Activated CD4-positive, alpha-beta T cell treated with anti-CD3 and anti-CD28 coated beads, Interleukin-2, amount 50 U/mL, for 16 hours (primary cell): ENCODE results near the gene GALNT18.

Experiments
- DNase-seq: peaks from one replicate; pipeline ENCODE4 v3.0.0-alpha.2; 2020

GALNT18 gene

DNA sequence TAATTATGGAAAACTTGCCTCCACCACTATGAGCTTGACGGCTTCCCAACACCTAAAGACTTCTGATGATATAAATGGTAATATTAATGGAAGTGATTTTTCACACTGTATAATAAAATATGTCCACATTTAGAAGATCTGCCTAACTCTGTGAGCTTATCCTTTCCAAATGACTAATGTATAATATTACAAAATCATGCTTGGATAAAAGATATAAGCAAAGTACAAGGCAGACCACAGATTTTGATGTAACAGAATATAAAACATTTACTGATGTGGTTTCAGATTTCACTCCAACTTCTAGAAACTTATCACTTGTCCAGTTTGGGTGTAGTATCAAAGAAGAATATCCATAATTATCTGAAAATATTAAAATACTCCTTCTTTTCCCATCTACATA is 36.9 kb downstream of the GALNT18 start:
- DNase-seq: no peak

DNA sequence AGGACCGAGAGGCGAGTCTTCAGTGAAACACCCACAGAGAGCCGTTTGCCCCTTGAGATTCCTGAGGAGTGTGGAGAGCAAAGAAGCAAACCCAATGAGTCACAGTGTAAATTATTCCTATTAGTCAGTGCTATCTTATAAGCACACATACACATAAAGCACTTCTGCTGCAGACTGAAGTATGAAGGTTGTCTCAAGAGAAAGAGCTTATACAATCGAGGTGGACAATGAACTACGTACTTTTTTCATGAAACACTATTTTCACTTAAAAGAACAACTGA is 37.3 kb downstream of the GALNT18 start:
- no peak for DNase-seq

DNA sequence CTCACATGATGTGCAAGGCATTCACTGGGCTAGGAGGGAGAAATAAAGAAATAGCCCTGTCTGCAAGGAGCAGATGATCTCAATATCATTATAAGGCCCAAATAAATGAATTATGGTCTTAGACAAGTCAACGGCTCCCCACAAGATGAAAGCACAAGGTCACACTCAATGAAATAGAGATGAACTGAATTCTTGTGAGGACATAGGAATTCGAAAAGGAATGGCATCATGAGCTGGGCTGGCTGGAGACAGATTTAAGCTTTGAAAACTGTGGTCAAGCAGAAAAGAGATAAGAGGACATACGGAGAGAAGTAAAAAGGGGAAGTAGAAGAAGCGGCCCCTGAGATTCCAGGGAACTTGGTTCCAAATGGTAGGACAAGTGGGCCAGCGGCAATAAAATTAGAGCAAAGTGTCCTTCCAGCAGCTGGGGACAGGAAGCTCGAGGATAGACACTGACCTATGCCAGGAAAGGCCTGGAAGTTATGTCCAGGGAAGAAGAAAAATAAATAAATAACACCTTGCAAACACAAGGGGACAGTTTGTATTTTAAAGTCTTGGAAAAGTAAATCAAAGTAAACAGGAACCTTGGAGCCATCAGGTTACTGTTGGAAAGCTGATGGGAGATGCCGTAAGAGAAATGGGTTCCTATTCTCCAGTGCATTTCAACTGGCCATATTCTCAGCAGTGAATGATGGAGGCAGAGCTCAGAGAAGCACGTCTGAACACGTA is 37.8 kb downstream of the GALNT18 start:
- no peak for DNase-seq

DNA sequence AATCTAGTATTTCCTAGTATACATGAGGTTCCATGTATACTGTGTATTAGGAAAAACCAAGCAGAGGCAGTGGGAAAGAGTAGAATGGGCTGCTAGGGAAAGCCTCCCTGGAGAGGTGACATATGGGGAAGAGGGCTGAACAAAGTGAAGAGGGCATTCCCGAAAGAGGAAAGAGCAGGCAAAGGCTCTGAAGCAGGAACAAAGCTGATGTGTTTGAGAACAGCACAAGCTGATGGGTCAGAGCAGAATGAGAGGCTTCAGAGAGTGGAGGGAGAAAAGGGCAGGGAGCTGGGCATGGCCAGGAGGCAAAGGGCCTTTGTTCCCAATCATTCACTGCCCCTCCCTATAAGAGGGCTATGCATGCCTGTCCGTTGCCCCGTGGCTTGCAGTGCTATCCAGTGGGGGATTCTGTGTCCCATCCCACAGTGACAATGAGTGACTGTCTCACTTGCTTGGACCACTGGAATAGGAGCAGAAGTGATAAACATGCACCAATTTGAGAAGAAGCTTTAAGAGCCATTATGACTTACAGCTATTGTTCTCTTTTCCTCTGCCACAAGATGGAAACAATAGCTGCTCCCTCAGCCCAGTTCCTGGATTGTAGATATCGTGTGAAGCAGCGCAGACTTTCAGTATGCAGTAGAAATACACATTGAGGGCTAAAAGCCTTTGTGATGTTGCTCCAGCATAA is 39.6 kb downstream of the GALNT18 start:
- no peak for DNase-seq

DNA sequence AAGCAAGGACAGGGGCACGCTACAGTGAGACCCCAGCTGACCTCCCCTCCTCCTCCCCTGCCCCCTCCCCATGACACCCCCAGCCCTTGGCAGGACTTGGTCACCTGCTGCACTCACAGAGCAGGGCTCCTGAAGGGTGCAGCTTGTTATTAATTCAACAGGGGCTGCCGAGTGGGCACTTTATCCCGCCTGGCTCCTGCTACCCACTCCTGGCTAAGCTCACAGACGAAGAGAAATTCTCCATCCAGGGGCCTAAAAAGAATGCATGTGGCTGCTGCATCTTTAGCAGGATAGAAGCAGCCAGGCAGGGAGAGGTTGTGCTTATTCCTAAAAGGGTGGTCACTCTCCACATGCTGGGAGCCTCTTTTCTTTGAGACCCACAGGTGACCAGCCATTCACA is 40.3 kb downstream of the GALNT18 start:
- DNase-seq: no peak

DNA sequence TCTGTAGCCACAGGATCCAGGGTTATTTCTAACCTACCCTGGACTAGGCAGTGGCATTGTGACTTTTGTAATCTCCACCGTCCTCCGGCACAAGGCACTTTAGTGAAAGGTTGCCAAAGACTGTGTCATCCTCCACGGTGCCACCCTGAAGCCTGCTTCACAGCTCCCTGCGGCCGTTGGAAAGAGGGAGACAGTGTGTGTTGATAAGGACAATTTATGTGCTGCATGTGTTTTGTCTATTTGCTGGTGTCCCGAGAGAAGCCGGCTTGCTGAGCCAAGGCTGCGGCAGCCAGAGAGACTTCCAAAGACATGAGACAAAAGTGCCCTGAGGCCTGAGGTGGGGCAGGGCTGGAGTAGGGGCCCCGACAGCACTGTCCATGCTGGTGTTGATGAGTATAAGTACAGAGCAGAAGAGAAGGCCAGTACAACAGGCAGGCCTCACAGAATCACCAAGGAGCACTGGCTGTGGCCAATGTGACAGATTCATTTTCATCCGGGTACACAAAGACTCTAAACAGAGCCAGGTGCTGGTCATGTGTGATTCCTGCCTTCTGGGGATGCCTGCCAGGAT is 40.9 kb downstream of the GALNT18 start:
- no peak for DNase-seq

DNA sequence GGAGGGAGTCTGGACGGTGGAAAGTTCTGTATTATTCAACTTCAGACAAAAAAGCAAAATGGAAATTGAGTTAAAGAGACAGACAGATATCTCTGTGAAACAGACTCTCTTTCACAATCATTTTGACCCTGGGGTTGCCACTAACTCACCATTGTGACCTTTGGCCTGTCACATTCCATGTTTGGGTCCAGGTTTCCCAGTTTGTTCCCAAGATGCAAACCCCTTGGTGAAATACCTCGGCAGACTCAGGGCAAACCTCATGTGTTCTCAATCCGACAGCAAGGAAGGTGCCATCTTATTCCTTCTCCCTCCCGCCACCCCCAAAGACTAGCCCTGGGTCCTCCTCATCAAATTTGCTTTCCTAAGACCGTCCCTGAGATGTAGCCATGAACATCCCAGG is 41.8 kb downstream of the GALNT18 start:
- DNase-seq: no peak

DNA sequence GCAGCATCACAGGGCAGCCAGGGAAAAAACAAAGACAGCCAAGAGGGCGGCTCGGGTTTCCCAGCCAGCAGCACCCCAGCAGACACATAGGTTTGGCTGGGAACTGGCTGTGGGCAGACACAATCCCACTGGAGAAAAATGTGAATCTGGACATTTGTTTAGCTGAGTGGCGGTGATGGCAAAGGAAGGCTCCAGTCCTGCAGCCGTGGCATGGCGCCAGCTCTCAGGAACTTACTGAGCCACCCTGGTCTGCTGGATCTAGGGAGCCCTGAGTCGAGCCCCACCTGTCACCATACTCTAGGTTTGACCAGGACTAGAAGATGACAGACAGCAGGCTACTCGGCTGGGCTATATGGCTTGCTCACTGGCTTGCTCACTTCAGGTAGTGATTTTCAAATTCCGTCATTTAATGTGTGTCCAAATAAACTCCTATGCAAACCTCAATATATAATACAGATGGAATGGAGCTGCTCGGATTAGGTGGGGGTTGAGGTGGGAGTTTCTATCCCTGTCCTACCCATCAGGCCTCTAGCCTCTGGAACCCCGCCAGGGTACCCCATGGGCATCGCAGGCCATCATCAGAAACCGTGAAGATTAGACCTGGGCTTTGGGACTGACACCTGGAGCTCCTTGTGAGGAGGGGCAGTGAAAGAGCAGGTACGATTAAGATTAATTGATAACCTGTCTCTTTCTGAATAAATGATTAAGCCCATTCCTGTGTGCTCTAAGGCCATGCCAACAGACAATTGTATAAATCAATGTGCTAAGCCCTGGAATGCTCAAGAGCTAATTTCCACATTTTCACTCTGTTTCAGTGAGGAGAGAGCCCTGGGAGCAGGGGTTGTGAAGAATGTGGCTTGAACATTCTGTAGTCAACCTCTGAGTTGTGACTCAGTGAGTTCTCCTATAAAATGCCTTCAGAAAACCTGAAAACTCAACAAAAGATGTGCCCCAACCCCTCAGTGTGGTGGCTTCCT is 42.5 kb downstream of the GALNT18 start:
- no peak for DNase-seq

DNA sequence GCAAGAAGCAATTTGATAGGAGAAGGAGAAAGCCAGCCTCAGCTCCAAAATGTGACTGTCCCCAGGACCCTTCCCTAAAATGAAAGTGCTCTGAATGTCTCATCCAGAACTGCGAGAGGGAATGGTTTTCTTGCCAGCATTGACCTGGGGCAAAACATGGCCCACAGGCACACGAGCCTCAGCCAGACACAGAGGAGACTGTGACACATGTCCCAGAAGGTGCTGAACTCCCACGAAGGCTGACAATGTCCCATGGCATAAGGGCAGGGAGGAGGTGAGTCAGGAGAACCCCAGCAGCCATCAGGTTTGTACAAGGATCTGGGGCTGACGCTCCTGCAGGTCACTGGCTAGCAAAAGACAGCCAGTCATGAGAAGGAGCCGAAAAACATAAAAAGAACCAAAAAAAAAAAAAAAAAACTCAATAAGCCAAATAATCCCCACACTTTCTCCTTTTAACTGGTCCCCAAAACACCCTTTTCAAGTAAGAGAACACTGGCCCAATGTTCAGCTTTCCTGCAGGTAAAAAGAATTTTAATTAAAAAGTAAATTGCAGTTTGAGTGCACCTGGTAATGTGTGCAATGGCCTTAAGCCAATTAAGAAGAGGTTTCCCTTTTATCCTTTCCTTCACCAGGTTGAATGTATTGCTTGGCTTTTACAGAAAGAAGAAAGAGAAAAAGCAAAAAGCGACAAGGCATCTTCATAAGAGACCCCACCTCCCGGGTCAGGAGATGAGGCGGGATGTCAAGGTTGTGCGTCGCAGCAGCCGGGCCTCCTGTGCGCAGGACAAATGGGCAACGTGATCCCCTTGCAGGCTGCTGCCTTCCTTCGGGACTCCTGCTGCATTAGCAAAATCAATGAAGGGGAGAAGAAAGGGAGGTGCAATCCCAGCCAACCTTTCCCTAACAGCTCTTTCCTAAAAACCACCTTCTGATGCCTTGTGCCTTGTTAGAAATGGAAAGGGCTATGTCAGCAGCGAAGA is 43.6 kb downstream of the GALNT18 start:
- no peak for DNase-seq

DNA sequence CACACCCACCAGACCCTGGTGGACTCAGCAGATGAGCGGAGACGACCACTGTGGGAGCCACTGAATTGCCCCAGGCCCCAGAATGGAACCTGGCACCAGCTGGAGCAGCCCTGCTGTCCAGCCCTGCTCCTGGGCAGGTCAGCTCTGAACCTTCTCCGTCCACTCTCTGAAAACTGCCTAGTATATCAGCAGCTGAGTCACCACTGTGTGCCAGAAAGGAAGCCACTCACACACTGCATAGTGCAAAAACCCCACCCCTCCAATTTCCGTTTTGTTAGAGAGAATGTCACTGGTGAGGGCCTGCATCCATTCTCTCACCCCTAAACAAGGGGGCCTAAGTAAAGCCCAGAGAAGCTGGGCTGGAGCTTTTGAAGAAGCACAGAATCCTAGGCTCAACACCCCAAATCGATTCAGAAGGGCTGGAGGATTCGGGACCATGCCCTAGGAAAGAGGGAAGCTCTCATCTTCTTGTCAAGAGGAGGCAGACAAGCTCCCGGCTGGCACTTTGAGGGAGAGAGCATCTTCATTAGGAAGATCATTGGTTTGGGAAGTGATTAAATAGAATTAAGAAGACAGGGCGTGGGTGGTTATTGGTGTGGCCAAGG is 44.5 kb downstream of the GALNT18 start:
- peak; percentile 12 for DNase-seq

DNA sequence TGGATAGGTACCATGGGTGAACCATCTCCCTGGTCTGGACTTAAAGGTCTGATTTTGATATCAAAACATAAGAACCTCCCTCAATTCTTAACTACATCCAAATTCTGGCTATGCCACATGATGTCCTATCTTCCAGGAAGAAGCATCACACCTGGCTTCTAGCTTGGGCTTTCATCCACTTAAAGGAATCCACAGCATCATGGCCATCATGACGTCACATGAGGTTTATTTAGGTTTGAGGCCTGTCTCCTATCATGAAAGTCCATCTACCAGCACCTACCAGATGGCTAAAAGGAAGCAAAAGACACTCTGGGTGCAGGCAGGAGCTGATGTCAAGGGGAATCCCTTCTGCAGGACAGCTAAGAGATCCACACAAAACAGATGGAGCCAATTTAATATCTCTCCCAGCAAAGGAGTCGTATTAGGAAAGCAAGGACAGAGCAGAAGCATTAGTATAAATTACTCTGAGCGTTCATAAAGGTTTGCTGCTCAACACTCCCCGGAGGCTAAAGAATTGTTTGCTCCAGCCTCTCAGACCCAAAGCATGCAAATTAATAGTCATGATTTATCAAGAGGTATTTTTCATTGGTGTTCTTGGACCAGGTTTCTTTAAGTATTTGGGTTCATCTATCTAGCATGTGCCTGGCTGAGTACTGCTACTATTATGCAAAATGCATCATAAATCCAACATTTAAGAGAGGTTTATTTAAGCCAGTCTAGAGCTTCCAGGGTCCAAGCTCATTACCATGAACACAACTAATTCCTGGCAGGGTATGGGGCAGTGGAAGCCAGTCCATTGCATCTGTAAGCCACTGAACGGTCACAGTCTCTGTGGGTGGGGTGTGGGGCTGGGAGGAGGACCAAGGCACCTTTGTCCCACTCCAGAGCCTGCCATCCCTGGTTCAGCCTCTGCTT is 47.2 kb downstream of the GALNT18 start:
- DNase-seq: no peak

DNA sequence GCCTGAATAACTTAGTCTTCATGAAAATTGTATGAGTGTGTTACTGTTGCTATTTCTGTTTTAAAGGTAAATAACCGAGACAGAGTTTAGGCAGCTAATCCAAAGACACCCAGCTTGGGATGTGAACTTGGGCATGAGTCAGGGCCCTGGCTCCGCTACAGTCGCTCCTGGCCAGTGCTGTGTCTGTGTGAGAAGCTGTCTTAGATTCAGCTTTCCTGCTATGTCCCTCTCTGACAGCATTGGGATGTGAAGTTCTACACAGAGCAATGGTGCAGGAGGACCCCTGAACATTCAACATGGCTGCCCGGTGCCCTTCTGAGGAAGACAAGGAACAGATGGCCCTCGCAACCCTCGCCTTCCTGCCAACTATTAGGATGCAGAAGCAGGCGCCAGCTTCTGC is 49.4 kb downstream of the GALNT18 start:
- no peak for DNase-seq

DNA sequence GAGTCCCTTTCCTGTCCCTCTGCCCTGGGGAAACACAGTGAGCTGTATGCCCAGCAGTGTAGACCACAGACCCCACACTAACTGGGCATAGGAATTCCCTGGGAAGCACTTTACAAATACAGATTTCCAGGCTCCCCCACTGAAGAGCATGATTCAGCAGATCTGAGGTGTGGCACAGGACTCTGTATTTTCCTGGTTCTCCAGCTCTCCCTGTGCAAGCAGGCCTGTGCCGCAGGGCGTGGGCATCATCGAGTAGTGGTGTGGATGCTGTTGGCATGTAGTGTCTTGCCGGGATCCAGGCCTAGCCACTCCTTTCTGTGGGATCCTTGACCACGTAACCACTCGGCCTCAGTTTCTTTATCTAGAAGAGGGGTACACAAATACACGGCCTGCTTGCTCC is 49.9 kb downstream of the GALNT18 start:
- no peak for DNase-seq

DNA sequence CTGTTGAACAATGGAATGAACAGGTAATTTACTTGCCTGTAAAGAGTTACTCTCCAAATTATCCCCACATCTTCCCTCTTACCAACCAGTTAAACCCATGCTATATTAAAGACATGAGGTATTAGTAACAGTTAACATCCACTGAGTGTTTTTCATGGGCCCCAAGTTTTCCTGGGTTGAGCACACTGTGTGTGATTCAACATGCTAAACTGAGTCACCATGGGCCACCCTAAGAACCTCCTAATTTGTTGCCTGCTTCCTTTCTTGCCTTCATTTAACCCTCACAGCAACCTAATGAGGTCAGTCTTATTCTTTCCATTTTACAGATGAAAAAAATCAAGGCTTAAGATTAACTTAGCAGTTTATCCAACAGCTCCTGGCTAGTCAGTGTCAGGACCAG is 51.0 kb downstream of the GALNT18 start:
- DNase-seq: peak; percentile 42

DNA sequence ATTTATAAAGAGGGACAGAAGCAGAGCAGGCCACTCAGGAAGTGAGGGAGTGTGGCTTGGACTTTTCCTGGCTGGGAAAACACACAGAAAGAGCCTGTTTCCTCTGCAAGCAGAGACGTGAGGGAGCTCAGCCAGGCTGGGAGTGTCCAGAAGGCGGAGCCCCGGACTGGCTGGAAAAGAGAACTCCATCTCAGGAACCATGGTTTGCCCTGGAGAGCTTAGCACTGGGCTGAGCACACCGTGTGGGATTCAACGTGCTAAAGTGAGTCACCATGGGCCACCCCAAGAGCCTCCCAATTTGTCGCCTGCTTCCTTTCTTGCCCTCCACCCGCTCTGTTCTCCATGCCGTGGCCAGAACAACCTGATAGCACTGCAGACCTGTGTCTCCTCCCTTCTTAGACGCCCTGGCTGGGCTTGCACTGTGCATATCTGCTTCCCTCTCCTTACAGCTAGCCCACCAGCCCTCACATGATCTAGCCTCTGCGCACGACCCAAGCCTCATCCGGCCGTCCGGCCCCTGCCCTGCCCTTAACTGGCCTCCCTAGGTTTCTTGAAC is 51.8 kb downstream of the GALNT18 start:
- peak; percentile 5 for DNase-seq

DNA sequence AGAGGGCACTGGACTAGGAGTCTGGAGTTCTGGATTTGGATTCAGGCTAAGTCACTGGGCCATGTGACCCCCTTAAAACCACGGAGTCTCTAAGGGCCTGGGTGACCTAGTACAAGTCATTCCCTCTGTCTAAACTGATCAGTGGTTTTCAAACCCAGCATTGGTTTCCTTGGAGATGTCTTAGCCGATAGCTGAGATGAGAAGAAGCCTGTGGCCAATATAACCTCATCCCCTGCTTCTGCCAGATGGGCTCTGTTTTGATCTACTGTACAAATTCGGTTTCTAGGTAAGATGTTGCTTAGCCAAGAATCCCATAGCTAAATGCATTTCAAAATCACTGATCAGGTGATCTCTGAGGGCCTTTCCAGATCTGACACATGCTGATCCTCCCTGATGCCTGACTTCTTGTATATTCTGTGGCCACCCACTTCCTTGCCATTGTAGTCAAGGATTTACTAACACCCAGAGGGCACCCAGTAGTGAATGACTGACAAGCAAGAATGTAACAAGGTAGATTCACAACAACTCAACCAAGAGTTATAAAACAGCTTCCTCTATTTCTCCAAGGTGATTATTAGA is 53.1 kb downstream of the GALNT18 start:
- DNase-seq: peak; percentile 76

DNA sequence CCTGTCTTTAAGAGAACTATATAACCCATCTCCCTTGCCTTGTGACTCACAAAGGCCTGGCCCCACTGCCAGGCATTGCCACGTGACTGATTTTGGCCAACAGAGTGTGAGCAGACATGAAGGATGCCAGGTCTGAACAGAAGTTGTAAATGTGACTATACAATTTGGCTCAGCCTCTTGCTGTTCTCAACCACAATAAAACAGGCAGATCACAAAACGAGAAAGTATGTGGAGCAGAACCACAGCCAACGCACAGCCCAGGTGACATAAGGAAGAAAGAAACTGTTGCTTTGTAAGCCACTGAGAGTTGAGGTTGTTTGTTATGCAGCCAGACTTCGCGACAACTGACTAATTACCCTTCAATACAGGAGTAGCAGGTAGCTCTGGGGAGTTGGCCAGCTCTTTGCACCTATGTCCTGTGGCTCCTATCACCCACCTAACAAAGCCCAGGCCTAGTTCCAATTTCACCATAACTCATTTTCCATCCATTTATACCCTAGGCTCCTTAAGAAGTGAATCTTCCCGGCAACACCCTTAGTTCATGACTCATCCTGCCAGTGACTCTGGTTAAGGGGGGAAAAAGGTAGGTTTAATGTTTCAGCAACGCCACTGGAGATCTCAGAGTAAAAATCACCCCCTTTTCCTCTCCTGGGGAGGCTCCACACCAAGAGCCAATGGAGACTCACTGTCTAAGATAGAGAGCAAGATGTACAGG is 53.7 kb downstream of the GALNT18 start:
- peak; percentile 63 for DNase-seq

DNA sequence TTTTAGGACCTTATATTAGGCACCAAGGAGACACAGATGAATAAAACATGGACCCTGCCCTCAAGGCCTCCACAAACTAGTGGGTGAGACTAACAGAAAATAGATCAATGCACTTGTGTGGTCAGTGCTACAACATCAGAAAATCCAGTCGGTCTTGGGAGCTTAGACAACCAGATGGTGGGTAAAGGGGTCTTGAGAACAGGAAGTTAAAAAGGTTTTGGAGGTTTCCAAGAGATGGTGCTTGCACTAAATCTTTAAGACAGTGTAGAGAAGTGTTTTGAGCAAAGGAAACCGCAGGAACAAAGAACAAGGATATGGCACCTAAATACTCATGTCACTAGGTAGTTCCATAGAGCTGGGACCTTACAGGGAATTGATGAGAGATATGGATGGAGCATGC is 56.2 kb downstream of the GALNT18 start:
- no peak for DNase-seq
